HEK293T (cell line): ENCODE measurements around the gene PNMA8A.

Experiments
- CTCF ChIA-PET: fragments of 350-600 bp; formaldehyde crosslinking; extraction: SDS; loops from one replicate; lab custom pipeline; 2021; ENCODE audit warnings: antibody characterized with exemption, inconsistent platforms; lab: Yijun Ruan, JAX
- POLR2A ChIA-PET: fragments of 350-600 bp; formaldehyde crosslinking; extraction: SDS; loops from one replicate; lab custom pipeline; 2020; ENCODE audit warnings: antibody characterized with exemption, inconsistent platforms; lab: Yijun Ruan, JAX
- DNase-seq: peaks from one replicate; pipeline ENCODE4 v3.0.0; 2012; ENCODE audit warnings: mixed read lengths; ENCODE audit errors: extremely low spot score
- ARNT ChIP-seq: fragments of 450-650 bp; IDR thresholded peaks from 2 replicates; pipeline ENCODE4 v1.6.1; 2017; ENCODE audit warnings: mild to moderate bottlenecking
- BHLHE40 ChIP-seq: fragments of 450-650 bp; IDR thresholded peaks from 2 replicates; pipeline ENCODE4 v1.6.1; 2016; ENCODE audit warnings: mild to moderate bottlenecking, moderate library complexity, borderline replicate concordance
- CTBP1 ChIP-seq: fragments of 450-650 bp; IDR thresholded peaks from 2 replicates; pipeline ENCODE4 v1.6.1; 2016; ENCODE audit warnings: borderline replicate concordance
- ELF4 ChIP-seq: fragments of 450-650 bp; IDR thresholded peaks from 2 replicates; pipeline ENCODE4 v1.6.1; 2017; ENCODE audit warnings: antibody characterized with exemption
- FOXA1 ChIP-seq: fragments of 450-650 bp; IDR thresholded peaks from 2 replicates; pipeline ENCODE4 v1.6.1; 2016; ENCODE audit warnings: mild to moderate bottlenecking
- FOXK2 ChIP-seq: fragments of 450-650 bp; IDR thresholded peaks from 2 replicates; pipeline ENCODE4 v1.6.1; 2016; ENCODE audit warnings: mild to moderate bottlenecking
- FOXM1 ChIP-seq: fragments of 450-650 bp; IDR thresholded peaks from 2 replicates; pipeline ENCODE4 v1.6.1; 2017; ENCODE audit warnings: mild to moderate bottlenecking, borderline replicate concordance
- HDGF ChIP-seq: fragments of 450-650 bp; IDR thresholded peaks from 2 replicates; pipeline ENCODE4 v1.6.1; 2017; ENCODE audit warnings: antibody characterized with exemption, borderline replicate concordance
- L3MBTL2 ChIP-seq: fragments of 450-650 bp; conservative IDR thresholded peaks from 2 replicates; pipeline ENCODE4 v1.6.1; 2016; ENCODE audit warnings: mild to moderate bottlenecking
- LEF1 ChIP-seq: fragments of 450-650 bp; IDR thresholded peaks from 2 replicates; pipeline ENCODE4 v1.6.1; 2017; ENCODE audit warnings: mild to moderate bottlenecking, borderline replicate concordance
- NFRKB ChIP-seq: fragments of 450-650 bp; IDR thresholded peaks from 2 replicates; pipeline ENCODE4 v1.6.1; 2016; ENCODE audit warnings: mild to moderate bottlenecking, moderate library complexity
- PKNOX1 ChIP-seq: fragments of 450-650 bp; IDR thresholded peaks from 2 replicates; pipeline ENCODE4 v1.6.1; 2016
- SP1 ChIP-seq: fragments of 450-650 bp; IDR thresholded peaks from 2 replicates; pipeline ENCODE4 v1.6.1; 2017
- SUZ12 ChIP-seq: fragments of 450-650 bp; IDR thresholded peaks from 2 replicates; pipeline ENCODE4 v1.6.1; 2016; ENCODE audit warnings: mild to moderate bottlenecking
- TARDBP ChIP-seq: fragments of 450-650 bp; IDR thresholded peaks from 2 replicates; pipeline ENCODE4 v1.6.1; 2016
- ZNF384 ChIP-seq: fragments of 450-650 bp; IDR thresholded peaks from 2 replicates; pipeline ENCODE4 v1.6.1; 2016

The PNMA8A gene

GRCh38 chr19:46453661-46454060 lies 17.7 kb downstream of the PNMA8A start:
- CTCF ChIA-PET, result interaction anchor here (0.6 kb wide), 1 partner anchor 9 kb away, joined by 3 read pairs; no protein-coding TSS in a partner anchor
- TF ChIP-seq TARDBP (no peak), ARNT (no peak), CTBP1 (no peak), BHLHE40 (no peak), L3MBTL2 (no peak), HDGF (no peak), FOXM1 (no peak), ZNF384 (no peak), LEF1 (no peak), PKNOX1 (no peak), ELF4 (no peak), FOXA1 (no peak), FOXK2 (no peak), SP1 (no peak), NFRKB (no peak), SUZ12 (no peak)
- no peak for DNase-seq

GRCh38 chr19:46452186-46452585 lies 19.2 kb downstream of the PNMA8A start:
- ChIA-PET POLR2A (no interaction called here), CTCF (no interaction called here)
- TF ChIP-seq ELF4, result no peak
- no peak for DNase-seq

More at GRCh38 chr19:46453661-46454060, 17.7 kb downstream of the PNMA8A start:
- POLR2A ChIA-PET, result interaction anchor here (0.9 kb wide), 1 partner anchor 40 kb away, joined by 3 read pairs; the partner anchor contains the start of gene CCDC8

GRCh38 chr19:46451352-46451751 lies 20.0 kb downstream of the PNMA8A start:
- POLR2A ChIA-PET, result no interaction called here
- no peak for DNase-seq
- CTCF ChIA-PET, result interaction anchor here (0.6 kb wide), 1 partner anchor 51 kb away, joined by 3 read pairs; no protein-coding TSS in a partner anchor

GRCh38 chr19:46450737-46451136 lies 20.6 kb downstream of the PNMA8A start:
- ChIA-PET CTCF (interaction anchor here (0.6 kb wide), 1 partner anchor 51 kb away, joined by 3 read pairs; no protein-coding TSS in a partner anchor), POLR2A (no interaction called here)
- TF ChIP-seq SP1 (no peak), FOXM1 (no peak), PKNOX1 (no peak), ELF4 (no peak), CTBP1 (no peak), L3MBTL2 (no peak)
- no peak for DNase-seq

More at GRCh38 chr19:46451352-46451751, 20.0 kb downstream of the PNMA8A start:
- TF ChIP-seq HDGF (no peak), SP1 (no peak), LEF1 (no peak), FOXA1 (no peak), PKNOX1 (no peak), SUZ12 (no peak), FOXK2 (no peak), ELF4 (no peak), L3MBTL2 (no peak), TARDBP (no peak), BHLHE40 (no peak), ARNT (no peak), FOXM1 (no peak), NFRKB (no peak), ZNF384 (no peak)

- CTCF ChIA-PET, result no interaction called here
- DNase-seq, result no peak
- POLR2A ChIA-PET, result no interaction called here
- TF ChIP-seq LEF1, result no peak
- TF ChIP-seq BHLHE40, result no peak
- no peak for TF ChIP-seq TARDBP
- no peak for TF ChIP-seq PKNOX1
- no peak for TF ChIP-seq HDGF
- no peak for TF ChIP-seq FOXK2
- no peak for TF ChIP-seq L3MBTL2
- TF ChIP-seq NFRKB, result no peak
- TF ChIP-seq CTBP1, result no peak
- no peak for TF ChIP-seq SUZ12
- no peak for TF ChIP-seq FOXM1
Observed at GRCh38 chr19:46449228-46449627, 22.1 kb downstream of the PNMA8A start.

- no peak for TF ChIP-seq LEF1
- no peak for TF ChIP-seq FOXM1
- TF ChIP-seq ARNT, result no peak
- no peak for TF ChIP-seq SUZ12
- no peak for TF ChIP-seq PKNOX1
- TF ChIP-seq FOXK2, result no peak
- TF ChIP-seq ELF4, result no peak
- TF ChIP-seq SP1, result no peak
- no peak for TF ChIP-seq BHLHE40
- TF ChIP-seq FOXA1, result no peak
- TF ChIP-seq HDGF, result no peak
- TF ChIP-seq TARDBP, result no peak
- TF ChIP-seq ZNF384, result no peak
- TF ChIP-seq NFRKB, result no peak
- no peak for TF ChIP-seq L3MBTL2
- TF ChIP-seq CTBP1, result no peak
- ChIA-PET CTCF (no interaction called here), POLR2A (no interaction called here)
- DNase-seq, result no peak
Observed at GRCh38 chr19:46448601-46449000, 22.8 kb downstream of the PNMA8A start.
